ENCODE data around the gene S100A2. TPM values are rescaled to one million over a fixed set of nuclear protein-coding genes. Genes with fewer than 3 reads are reported as not detected.

The S100A2 gene
- total and polyA plus RNA-seq, 4 donors = 1.1 to 261 (median 54.8) TPM

GRCh38 chr1:153612111-153612754 lies 46.6 kb upstream of the S100A2 start:
- Histone ChIP-seq H3K27me3 (ENCODE audit: control insufficient read depth in 3 of 3, insufficient read depth in 3 of 3, low read length in 2 of 3) (no peaks in the 10 kb centered on the region), H3K4me3 (peak overlapping the region; percentile 15), H3K9ac (ENCODE audit: insufficient read depth in 1 of 2, low read length in 2 of 2) (peak overlapping the region; percentile 43 to 95), H3K36me3 (ENCODE audit: control insufficient read depth in 4 of 4, insufficient read depth in 4 of 4, low read length in 4 of 4) (peaks cover 0 to 6% (median 1%) of the 10 kb centered on the region in 4 donors), H3K27ac (ENCODE audit: low read depth in 1 of 2, low read length in 1 of 2) (peak overlapping the region; percentile 75 to 87), H3K4me1 (ENCODE audit: control insufficient read depth in 5 of 5, insufficient read depth in 5 of 5, low read length in 5 of 5) (peaks cover 11 to 63% (median 33%) of the 10 kb centered on the region in 5 donors), H3K9me3 (ENCODE audit: control insufficient read depth in 4 of 4, insufficient read depth in 3 of 4, low read length in 3 of 4) (no peaks in the 10 kb centered on the region)
- ATAC-seq (ENCODE audit: insufficient read depth, low FRiP score) = no peak
- DNase-seq = peak in 2 of 3 donors; percentile 38 to 47
- TF ChIP-seq CTCF (IDR thresholded peaks at IDR 0.05; ENCODE audit: control extremely low read depth, extremely low read depth) = no peak
- 67 to 81% methylated on average over 11 of the region's 11 CpGs for WGBS, 2 donors

GRCh38 chr1:153611356-153611755 lies 45.7 kb upstream of the S100A2 start:
- ATAC-seq (ENCODE audit: insufficient read depth, low FRiP score) (no peak), DNase-seq (no peak)
- H3K9ac ChIP-seq (ENCODE audit: insufficient read depth in 1 of 2, low read length in 2 of 2) = peak overlapping the region in 1 of 2 donors; percentile 43
- no peak for TF ChIP-seq CTCF (IDR thresholded peaks at IDR 0.05; ENCODE audit: control extremely low read depth, extremely low read depth)
- H3K9me3 ChIP-seq (ENCODE audit: control insufficient read depth in 4 of 4, insufficient read depth in 3 of 4, low read length in 3 of 4) = no peaks in the 10 kb centered on the region
- H3K4me3 ChIP-seq = peak overlapping the region; percentile 2
- H3K4me1 ChIP-seq (ENCODE audit: control insufficient read depth in 5 of 5, insufficient read depth in 5 of 5, low read length in 5 of 5) = peaks cover 11 to 54% (median 29%) of the 10 kb centered on the region in 5 donors
- peaks cover 2 to 13% (median 4%) of the 10 kb centered on the region in 4 donors for H3K36me3 ChIP-seq (ENCODE audit: control insufficient read depth in 4 of 4, insufficient read depth in 4 of 4, low read length in 4 of 4)
- WGBS, 2 donors = 78 to 90% methylated on average over 1 of the region's 1 CpG
- H3K27ac ChIP-seq (ENCODE audit: low read depth in 1 of 2, low read length in 1 of 2) = peak overlapping the region in 1 of 2 donors; percentile 75
- H3K27me3 ChIP-seq (ENCODE audit: control insufficient read depth in 3 of 3, insufficient read depth in 3 of 3, low read length in 2 of 3) = no peaks in the 10 kb centered on the region

GRCh38 chr1:153610811-153611301 lies 45.2 kb upstream of the S100A2 start:
- peaks cover 11 to 52% (median 29%) of the 10 kb centered on the region in 5 donors for H3K4me1 ChIP-seq (ENCODE audit: control insufficient read depth in 5 of 5, insufficient read depth in 5 of 5, low read length in 5 of 5)
- H3K9me3 ChIP-seq (ENCODE audit: control insufficient read depth in 4 of 4, insufficient read depth in 3 of 4, low read length in 3 of 4) = no peaks in the 10 kb centered on the region
- TF ChIP-seq CTCF (IDR thresholded peaks at IDR 0.05; ENCODE audit: control extremely low read depth, extremely low read depth) = no peak
- H3K9ac ChIP-seq (ENCODE audit: insufficient read depth in 1 of 2, low read length in 2 of 2) = no peak overlapping the region
- DNase-seq (no peak), ATAC-seq (ENCODE audit: insufficient read depth, low FRiP score) (no peak)
- no peak overlapping the region for H3K4me3 ChIP-seq
- WGBS, 2 donors = 83 to 87% methylated on average over 7 of the region's 7 CpGs
- H3K27me3 ChIP-seq (ENCODE audit: control insufficient read depth in 3 of 3, insufficient read depth in 3 of 3, low read length in 2 of 3) = no peaks in the 10 kb centered on the region
- peaks cover 2 to 13% (median 4%) of the 10 kb centered on the region in 4 donors for H3K36me3 ChIP-seq (ENCODE audit: control insufficient read depth in 4 of 4, insufficient read depth in 4 of 4, low read length in 4 of 4)
- peak overlapping the region; percentile 25 to 94 for H3K27ac ChIP-seq (ENCODE audit: low read depth in 1 of 2, low read length in 1 of 2)
